GM21526 (cell line): ENCODE data around the gene ASF1B.

Experiments used
- ATAC-seq: cut with Tn5 transposase; IDR thresholded peaks from one replicate; pipeline ENCODE4 v1.9.1; 2021; ENCODE audit warnings: moderate library complexity; ENCODE audit not compliant: unreplicated experiment, low FRiP score

Gene ASF1B

DNA sequence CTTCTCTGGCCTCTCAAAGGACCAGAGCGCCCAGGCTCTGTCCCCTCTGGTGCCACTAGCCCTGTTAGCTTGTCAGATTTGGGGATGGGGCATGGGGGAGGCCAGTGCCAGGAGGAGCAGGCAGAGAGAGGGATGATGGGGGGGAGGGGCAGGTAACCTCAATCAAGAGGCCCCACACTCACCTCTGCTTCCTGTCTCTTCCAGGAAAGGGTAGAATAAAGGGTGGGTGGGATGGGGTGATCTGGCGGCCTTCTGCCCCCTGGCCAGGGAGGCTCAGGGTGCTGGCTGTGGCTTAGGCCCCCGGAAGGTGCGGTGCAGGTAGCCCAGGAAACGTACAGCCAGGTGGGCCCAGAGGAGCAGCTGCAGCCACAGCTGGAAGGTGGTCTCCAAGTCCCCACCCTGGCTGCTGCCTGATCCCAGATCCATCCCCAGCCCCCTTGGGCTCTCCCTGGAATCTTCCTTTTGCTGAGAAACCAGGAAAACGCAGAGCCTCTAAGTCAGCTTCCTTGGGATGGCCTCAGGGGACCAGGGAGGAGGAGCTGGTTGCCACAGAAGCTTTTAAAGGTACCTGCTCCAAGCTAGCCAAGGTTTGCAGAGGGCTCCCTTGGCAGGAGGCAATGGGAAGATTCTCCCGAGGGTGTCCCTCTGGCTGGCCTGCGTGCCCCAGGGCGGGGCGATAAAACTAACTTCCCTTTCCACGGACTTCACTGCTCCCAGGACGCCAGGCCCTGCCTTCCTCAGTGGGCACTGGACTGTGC lies 24.2 kb downstream of the ASF1B start:
- no peak for ATAC-seq

DNA sequence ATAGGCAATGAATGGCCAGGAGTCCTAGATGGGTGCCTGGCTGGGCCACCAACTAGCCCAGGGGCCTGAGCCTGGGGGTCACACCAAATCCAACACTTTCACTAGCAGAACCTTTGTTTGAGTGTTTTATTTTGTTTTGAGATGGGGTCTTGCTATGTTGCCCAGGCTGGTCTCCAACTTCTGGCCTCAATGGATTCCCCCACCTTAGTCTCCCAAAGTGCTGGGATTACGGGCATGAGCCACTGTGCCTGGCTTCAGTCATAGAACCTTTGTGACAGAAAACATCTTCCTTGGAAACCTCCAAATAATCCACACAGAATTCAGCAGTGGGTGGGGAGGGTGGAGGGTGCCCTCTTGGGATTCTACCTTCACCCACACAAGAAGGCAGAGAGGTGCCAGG lies 24.9 kb downstream of the ASF1B start:
- ATAC-seq = no peak

DNA sequence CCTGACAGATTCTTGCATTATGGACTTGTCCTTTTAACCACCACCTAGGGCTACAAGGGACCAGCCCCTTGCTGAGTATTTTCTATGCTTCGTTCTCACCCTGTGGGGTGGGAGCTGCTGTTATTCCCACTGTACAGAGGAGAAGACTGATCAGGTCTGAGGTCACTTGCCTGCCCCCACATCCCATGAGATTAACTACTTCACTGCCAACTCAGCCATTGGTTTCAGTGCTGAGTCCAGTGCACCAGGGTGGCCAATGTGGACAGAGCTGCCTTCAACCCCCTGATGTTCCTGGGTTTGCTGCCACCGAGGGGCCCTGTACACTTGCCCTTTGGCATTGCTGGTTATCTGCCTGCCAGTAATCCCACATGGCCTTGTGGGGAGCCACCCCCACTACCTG lies 25.7 kb downstream of the ASF1B start:
- ATAC-seq = no peak

DNA sequence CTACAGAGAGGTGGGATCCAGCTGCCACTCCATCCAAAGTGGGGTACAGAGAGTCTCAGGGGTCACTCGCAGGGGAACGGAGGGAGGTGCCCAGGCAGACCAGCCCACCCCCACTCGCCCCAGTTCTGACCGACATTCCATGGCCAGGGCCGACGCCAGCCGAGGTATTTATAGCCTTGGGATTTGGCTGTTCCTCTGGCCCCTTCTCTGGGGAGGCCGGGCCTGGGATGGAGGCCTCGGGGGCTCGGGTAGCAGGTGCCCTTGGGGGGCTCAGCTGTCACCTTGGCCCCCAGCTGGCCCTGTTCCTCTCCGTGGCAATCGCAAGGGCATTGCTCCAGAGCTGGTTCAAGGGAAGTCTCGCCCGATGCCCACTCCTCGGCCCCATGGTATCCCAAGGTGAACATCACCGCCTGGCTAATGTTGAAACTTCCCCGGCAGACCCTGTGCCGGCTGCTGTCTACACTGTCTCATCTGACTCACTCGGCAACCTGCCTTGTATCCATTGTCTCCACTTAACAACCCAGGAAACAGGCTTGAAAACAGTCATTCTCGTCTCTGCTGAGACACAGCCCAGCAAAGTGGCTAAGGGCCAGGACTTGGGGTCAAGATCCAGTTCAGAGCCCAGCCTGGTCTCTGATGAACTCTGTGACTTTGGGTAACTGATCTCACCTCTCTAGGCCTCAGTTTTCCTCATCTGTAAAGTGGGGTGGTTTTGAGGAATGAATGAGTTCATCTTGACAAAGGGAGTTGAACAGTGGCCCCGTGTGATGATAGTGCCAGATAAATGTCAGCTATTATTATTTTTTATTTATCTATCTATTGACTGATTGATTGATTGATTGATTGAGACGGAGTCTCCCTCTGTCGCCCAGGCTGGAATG lies 28.6 kb downstream of the ASF1B start:
- no peak for ATAC-seq

DNA sequence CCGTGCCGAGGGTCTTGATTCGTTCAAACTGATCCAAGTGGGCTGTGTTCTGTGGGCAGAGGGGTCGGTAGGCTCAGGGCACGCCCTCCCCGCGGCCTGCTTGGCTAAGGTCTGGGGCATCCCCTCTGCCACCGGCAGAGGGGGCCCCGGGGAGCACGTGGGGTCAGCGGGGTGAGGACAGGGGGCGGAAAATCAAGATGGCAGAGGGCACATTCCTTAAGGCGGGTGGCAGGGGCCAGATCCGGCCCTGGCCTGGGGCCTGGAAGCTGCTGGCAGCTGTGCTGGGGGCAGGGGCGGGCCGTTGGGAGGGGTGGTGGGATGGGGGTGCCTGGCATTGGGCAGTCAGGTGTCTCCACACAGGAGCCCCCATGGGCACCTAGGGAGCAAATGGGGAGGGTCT lies 29.5 kb downstream of the ASF1B start:
- no peak for ATAC-seq

DNA sequence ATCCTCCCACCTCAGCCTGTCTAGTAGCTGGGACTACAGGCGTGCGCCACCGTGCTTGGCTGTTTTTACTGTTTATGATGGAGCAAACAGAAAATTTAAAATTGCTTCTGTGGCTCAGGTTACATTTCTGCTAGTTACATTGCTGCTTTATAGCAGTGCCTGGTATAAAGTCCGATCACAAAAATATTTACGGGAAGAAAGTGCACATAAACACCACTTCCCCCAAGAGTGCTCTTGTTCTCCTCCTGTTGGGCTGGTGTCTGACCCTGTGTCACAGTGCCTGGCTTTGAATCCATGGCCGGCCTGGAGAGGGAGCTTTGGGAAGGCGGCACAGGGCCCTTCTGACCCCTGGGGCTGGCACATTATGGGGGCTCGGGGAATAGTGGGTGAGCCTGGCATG lies 30.7 kb downstream of the ASF1B start:
- ATAC-seq = no peak

DNA sequence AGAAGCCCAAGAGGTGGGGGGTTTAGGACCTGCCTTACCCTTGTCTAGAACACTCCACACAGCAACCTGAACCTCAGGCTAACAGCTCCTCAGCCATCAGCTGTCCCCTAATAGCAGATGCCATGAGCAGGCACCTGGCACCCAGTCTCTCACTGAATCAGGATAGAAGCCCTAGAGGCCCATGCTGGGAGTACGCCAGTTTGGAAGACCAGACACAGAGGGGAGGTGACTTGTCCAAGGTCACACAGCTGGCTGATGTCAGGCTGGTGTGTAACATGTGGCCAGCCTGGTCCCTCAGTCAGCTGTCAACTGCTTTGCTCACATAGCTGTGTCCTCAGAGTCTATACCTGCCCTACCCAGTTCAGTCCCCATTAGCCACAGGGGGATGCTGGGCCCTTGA lies 33.1 kb downstream of the ASF1B start:
- ATAC-seq = no peak

DNA sequence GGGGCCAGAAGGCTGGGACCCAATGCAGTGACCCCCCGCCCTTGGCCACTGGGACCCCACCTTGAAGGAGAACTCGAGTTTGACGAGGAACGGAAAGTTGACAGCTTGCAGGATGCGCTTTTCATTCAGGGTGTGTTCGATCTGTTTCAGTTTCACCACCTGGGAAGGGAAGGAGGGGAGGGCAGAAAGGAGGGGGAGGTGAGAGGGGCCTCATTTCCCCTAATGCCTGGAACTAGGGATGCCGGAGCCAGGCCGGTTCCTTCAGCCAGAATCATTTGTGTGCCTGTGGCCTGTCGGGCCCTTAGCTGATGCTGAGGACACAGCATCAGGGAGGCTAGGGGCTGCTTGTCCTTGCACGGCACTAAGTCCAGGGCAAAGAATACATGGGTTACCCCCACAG lies 33.6 kb downstream of the ASF1B start:
- no peak for ATAC-seq

DNA sequence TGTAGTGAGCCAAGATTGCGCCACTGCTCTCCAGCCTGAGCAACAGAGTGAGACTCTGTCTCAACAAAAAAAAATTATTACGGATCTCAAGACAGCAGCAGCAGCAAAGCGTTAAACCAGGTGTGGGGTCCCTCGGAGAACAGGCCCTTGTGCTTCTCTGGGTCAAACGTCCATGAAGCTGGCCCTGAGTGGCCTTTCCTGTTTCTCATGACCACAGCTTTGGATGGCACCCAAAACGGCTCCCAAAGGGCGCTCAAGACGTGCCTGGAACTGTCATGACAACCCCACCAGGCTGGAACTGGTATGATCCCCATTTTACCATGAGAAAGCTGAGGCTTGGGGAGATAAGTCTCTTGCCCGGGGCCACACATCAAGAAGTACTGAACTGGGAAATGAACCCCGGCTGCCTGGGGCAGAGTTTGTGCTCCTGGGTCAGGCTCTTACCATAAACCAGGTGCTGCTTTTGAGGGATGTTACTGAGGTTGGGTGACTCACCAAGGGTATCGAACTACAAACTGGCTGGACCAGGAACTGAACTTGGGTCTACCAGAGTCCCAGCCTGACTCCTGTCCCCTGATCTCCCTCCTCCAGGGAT lies 34.2 kb downstream of the ASF1B start:
- ATAC-seq = no peak

DNA sequence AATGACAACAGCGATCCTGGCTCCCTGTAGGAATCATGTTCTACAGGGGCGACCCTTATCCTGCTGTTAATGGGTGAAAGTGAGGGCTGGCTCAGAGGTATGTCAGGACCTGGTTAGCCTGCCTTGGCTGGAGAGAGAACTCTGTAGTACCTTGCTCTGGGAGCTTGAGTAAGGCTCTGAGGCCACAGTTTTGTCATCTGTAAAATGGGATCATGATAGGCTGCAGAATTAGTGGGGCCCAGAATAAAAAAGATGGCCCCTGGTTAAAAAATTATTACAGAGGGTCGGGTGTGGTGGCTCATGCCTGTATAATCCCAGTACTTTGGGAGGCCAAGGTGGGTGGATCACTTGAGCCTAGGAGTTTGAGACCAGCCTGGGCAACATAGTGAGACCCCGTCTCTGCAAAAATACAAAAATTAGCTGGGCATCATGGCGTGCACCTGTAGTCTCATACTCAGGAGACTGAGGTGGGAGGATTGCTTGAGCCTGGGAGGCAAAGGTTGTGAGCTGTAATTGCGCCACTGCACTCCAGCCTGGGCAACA lies 35.3 kb downstream of the ASF1B start:
- ATAC-seq = no peak

DNA sequence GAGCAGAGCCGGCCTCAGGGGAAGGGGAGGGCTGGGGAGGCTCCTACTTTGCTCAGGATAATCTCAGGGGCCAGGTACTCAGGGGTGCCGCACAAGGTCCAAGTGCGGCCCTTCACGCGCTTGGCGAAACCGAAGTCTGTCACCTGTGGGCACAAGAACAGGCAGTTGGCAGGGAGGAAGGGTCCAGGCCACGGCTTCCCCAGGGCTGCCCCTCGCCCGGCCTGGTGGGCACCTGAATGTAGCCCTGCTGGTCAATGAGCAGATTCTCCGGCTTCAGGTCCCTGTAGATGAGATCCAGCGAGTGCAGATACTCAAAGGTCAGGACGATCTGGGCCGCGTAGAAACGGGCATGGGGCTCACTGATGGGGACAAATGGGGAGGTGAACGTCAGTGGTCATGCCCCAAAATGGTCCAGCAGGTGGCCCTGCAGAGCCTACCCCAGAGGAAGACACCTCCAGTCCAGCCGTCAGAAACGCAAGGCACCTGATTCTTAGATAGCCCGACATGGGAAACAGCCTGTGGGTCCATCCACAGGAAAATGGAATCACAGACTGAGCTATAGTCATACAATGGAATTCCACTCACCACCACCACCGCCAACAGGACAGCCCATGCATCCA lies 38.7 kb downstream of the ASF1B start:
- ATAC-seq = no peak

DNA sequence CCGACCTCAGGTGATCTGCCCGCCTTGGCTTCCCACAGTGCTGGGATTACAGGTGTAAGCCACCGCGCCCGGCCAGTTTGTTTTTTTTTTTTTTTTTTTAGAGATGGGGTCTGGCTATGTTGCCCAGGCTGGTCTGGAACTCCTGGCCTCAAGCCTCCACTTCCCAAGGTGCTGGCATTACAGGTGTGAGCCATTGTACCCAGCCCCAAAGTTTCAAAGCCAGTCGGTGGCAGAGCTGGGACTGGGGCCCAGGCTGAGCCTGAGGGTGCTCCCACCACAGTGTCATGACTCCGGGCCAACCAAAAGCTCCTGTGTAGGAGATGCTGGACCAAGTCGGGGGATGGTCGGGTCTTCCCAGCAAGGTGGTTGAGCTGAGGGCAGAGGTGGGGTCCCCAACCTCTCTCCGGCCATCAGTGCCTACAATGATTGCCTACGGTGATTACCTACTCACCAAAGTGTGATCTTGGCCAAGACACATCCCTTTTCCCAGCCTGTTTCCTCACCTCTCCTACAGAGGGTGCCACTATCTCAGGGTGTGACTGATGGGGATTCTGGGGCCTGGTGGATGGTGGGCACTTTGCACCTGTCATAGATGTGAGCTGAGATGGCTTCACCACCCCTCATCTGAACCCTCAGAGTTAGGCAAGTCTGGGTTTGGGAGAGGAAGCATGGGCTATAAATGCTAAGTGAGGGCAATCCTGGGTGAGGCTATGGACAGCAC lies 40.0 kb downstream of the ASF1B start:
- ATAC-seq = no peak

DNA sequence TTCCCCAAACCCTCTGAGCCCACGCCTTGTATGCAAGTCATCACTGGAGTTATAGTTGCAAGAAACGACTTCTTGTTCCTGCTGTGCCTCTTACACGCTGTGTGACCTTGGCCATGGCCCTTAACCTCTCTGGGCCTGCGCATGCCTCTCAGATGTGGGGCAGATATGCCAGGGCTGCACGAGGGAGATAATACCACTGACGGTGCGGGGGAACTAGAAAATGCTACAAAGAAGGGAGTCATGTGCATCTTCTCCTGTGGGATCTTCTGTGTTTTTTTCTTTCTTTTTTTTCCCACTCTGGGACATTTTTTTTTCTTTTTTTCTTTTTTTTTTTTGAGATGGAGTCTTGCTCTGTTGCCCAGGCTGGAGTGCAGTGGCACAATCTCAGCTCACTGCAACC lies 41.5 kb downstream of the ASF1B start:
- no peak for ATAC-seq

DNA sequence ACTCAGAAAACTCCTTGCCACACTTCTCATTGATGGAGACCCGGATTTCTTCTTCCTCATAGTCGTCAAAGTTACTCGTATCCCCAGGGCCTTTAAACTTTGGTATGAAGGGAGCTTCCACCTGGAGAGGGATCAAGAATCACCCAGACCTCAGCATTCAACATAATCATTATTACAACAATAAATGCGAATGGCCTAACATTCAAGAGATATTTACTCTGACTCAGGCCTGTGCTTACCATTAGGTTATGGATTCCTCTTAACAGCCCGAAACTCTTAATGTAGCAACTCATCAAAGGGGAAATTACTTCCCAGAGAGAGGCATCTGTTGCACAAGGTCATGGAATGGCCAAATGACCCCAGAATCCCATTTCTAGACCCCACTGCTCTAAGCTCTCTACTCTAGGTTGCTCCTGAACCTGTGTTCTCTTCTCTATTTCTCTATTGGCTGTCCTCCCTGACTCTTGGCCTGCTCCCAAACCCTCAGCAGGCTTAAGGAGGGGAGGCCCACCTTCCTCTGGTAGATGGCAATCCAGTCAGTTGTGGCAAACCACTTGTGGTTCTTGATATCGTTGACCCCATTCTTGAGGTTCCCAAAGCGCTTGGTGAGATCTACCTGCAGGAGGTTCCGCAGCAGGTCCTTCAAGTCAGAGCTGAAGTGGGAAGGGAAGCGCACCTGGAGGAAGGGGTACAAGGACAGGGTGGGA lies 43.1 kb downstream of the ASF1B start:
- no peak for ATAC-seq

DNA sequence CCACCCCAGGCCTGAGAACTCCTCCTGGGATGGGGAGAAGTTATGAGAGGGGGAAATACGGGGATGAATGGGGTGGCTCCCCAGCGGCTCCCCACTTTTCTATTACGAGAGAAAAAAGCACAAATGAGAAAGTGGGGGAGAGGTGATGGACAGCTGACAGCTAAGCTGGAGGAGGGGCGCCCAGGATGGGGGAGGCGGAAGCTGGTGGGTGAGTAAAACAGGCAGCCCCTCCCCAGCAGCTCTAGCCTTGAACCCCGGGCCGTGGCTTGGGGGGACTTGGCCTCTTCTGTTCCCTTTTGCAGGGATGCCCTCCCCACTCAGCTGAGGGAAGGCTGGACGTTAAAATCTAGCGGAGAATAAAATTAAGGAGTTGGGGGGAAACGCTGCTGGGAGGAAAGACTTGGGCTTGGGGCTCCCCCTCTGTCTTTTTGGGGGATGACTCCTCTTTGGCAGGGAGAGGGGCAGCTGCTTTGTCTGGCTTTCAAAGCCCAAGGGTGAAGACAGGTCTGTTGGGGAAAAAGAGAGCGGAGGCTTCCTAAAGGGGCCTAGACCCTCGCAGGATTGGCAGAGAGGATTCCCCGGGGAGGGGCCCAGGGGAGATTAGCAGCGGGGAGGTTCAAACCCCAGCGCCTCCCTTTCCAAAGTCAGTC lies 44.5 kb downstream of the ASF1B start:
- peak; percentile 9 for ATAC-seq

DNA sequence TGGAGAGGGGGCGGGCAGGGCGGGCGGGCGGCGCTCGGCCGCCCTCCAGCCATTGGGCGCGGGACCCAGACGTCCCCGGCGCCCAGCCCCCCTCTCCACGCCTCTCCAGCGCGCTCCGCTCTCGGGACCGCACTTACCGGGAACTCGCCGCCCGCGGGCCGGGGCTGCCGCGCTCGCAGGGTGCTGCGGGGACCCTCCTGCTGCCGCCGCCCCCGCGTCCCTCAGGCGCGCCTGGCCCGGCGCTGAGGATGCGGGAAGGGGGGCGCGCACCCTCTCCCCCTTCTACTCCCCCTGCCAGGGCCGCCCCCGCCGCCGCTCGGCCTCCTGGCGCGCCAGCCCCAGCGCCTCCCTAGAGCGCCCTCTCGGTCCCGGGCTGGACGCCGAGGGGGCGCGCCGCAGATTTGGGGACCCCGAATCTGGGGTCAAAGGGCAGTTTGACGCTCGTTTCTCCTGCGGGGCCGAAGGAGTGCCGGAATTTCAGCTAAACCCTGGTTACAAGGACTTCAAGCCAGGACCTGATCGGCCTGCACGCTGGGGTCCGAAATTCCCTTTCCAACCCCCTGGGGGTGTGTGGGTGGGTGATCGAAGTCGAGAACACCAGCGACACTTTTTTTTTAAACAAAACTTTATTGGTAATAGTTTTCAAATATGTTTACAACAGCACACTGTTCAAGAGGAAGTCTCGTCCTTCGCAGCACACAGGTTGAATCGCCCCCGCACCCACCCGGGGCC lies 45.1 kb downstream of the ASF1B start:
- ATAC-seq = peak; percentile 37

DNA sequence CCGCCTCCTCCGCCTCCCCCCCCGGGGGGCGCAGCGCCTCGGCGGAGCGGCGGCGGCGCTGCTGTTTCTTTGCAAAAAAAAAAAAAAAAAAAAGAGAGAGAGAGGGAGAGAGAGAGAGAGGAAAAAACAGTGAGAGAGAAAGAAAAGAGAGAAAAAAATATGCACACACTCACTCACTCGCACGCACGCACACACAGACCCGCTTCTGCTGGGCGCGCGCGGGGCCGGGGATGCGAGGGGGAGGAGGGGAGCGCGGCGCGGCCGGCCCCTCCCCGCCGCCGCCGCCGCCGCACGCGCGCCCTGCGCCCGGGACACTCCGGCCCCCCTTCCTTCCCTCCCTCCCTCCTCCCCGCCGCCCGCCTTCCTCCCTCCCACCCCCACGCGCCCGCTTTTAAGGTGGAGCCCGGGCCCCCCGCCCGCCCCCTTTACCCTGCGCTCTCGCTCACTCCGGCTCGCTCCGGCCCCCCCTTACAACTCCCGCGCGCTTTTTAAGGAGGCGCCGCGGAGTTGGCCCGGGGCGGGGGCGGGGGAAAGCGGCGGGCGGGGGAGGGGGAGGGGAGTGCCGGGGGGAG lies 45.8 kb downstream of the ASF1B start, which contains the start of gene SAMD1:
SAMD1 (minus strand) TSS at position 243 of the 572 bp plus-strand sequence.
- peak; percentile 20 for ATAC-seq
